Prostate gland (tissue), 2 donors: ENCODE measurements around the gene PTH2R. TPM values are rescaled to one million over a fixed set of nuclear protein-coding genes. Genes with fewer than 3 reads are reported as not detected.
"Not testable (repeated sequence)": the region's sequence is repeated elsewhere in the genome, so short reads cannot be mapped to it uniquely, and the experiment has no call there.

Experiments used
- DNase-seq: peaks from one replicate; pipeline ENCODE4 v3.0.0-alpha.2; 2019; ENCODE audit warnings: low spot score
- H3K27ac ChIP-seq, 2 donors: fragments of 200-600 bp; sonication (generic); 2 replicates each; pipeline ENCODE4 v1.5.1; 2017 to 2019
- H3K27me3 ChIP-seq: fragments of 200-600 bp; sonication (generic); replicated peaks from 2 replicates; pipeline ENCODE4 v1.5.1; 2019; ENCODE audit not compliant: insufficient read depth
- H3K36me3 ChIP-seq, 2 donors: fragments of 200-600 bp; sonication (generic); 1 replicate in 1 of 2; 2 replicates in 1 of 2; pipeline versions ENCODE4 v1.5.1 to v1.8.1; 2017 to 2019
- H3K4me1 ChIP-seq: fragments of 200-600 bp; sonication (generic); replicated peaks from 2 replicates; pipeline ENCODE4 v1.5.1; 2019
- H3K4me3 ChIP-seq, 2 donors: fragments of 200-600 bp; sonication (generic); 2 replicates each; pipeline ENCODE4 v1.5.1; 2017 to 2019
- H3K9me3 ChIP-seq: fragments of 200-600 bp; sonication (generic); 2 replicates; pipeline ENCODE4 v1.5.1; 2017
- POLR2A ChIP-seq: fragments of 450-650 bp; IDR thresholded peaks from one replicate; pipeline ENCODE4 v1.6.1; 2016; ENCODE audit warnings: antibody characterized with exemption, mild to moderate bottlenecking
- POLR2AphosphoS5 ChIP-seq: sonication (generic); formaldehyde crosslinking; IDR thresholded peaks from one replicate; pipeline ENCODE4 v1.6.1; 2017; ENCODE audit warnings: antibody characterized with exemption
- WGBS: methylation state at CpG from one replicate; pipeline ENCODE4 v1.1.5; 2018; 5-methylcytosine and 5-hydroxymethylcytosine counted together
- intact Hi-C: fragments of 100-400 bp; cut with DNase I; formaldehyde crosslinking; loops from one replicate; pipeline ENCODE4 v1.14.2; 2022
- total RNA-seq, 2 donors: library from RNA; depleted of rRNA; stranded (reverse); fragments of >200 nt; gene quantifications; one replicate each; pipeline ENCODE4 v1.1.0, GENCODE V29; 2016
- TF ChIP-seq, protein P1 (sequence below), 4 experiments: fragments of 200-600 bp in 2 of 4; fragments of 450-650 bp in 2 of 4; sonication (generic) in 2 of 4; IDR thresholded peaks; 1 replicate in 3 of 4; 2 replicates in 1 of 4; pipeline ENCODE4 v1.5.1; 2016 to 2019; ENCODE audit warnings: antibody characterized with exemption in 4 of 4, mild to moderate bottlenecking in 2 of 4, moderate library complexity in 2 of 4

The PTH2R gene
- total RNA-seq, 2 donors from 2014 or later = 0.09 to 0.34 TPM

DNA sequence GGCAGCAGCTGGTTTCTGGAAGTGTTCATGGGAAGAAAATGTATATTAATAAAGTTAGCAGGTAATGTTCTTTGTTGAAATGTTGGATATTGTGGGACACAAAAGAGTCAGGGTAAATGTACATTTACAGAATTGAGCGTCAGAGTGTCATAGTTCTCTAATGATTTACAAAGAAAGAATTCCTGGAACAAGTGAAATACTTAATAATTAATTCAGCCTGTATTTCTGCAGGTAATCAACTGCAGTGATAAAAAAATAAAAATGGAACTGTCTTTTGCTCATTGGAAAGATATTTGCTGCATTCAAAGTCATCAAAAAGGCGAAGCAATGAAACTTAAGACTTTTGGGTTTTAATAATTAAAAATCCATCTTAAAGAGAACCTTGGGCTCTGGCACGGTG is 27.4 kb upstream of the PTH2R start:
- no peak for DNase-seq
- Histone ChIP-seq H3K4me1 (no peaks in the 10 kb centered on the region), H3K9me3 (no peaks in the 10 kb centered on the region), H3K36me3 (no peaks in the 10 kb centered on the region), H3K27ac (no peak overlapping the region), H3K4me3 (no peak overlapping the region), H3K27me3 (no peaks in the 10 kb centered on the region)
- WGBS = 87% methylated on average over 3 of the region's 3 CpGs
- TF ChIP-seq, protein P1, sequence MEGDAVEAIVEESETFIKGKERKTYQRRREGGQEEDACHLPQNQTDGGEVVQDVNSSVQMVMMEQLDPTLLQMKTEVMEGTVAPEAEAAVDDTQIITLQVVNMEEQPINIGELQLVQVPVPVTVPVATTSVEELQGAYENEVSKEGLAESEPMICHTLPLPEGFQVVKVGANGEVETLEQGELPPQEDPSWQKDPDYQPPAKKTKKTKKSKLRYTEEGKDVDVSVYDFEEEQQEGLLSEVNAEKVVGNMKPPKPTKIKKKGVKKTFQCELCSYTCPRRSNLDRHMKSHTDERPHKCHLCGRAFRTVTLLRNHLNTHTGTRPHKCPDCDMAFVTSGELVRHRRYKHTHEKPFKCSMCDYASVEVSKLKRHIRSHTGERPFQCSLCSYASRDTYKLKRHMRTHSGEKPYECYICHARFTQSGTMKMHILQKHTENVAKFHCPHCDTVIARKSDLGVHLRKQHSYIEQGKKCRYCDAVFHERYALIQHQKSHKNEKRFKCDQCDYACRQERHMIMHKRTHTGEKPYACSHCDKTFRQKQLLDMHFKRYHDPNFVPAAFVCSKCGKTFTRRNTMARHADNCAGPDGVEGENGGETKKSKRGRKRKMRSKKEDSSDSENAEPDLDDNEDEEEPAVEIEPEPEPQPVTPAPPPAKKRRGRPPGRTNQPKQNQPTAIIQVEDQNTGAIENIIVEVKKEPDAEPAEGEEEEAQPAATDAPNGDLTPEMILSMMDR (IDR thresholded peaks at IDR 0.05) = no peak
- TF ChIP-seq POLR2A (no peak), POLR2AphosphoS5 (no peak)
- intact Hi-C loops = no loop called here

DNA sequence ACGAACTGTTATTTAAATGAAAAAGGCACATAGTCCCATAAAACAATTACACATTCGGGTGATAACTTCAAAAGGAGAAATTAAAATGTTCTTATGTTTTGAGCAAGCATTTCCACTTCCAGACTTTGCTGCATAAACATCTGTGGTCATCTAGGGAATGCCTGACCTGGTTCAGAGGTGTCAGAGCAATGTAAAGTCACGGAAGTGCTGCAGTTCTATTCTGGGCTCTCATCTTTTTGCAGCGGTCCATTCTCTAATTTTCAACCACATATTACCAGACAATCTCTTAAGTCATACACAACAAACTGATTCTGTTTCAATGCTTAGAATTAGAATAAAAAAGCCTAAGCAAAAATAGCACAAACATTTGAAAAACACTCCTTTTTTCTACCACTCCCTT is 22.0 kb upstream of the PTH2R start:
- no peak overlapping the region for H3K27ac ChIP-seq
- H3K4me3 ChIP-seq = no peak overlapping the region
- no peaks in the 10 kb centered on the region for H3K36me3 ChIP-seq
- no peaks in the 10 kb centered on the region for H3K9me3 ChIP-seq
- no peak for DNase-seq
- TF ChIP-seq, protein P1 (IDR thresholded peaks at IDR 0.05) = no peak
- TF ChIP-seq POLR2A = no peak
- TF ChIP-seq POLR2AphosphoS5 = no peak
- 69% methylated on average over 4 of the region's 4 CpGs for WGBS
- H3K4me1 ChIP-seq = no peaks in the 10 kb centered on the region
- H3K27me3 ChIP-seq = no peaks in the 10 kb centered on the region
- intact Hi-C loops = no loop called here

DNA sequence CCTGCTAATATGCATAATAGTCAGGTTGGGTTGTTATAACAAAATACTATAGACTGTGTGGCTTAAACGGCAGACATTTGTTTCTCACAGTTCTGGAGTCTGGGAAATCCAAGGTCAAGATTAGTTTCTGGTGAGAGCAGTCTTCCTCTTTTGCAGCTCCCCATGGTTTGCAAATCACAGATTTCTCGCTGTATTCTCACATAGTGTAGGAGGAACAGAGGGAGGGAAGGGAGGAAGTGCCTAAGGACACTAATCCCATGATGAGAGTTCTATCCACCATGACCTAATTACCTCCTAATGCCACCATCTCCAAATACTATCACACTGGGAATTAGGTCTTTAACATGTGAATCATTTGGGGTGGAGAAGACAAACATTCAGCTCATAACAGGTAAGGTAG is 20.1 kb upstream of the PTH2R start:
- no peaks in the 10 kb centered on the region for H3K36me3 ChIP-seq
- no peak for DNase-seq
- H3K4me3 ChIP-seq = no peak overlapping the region
- TF ChIP-seq, protein P1 (IDR thresholded peaks at IDR 0.05) = no peak
- TF ChIP-seq POLR2AphosphoS5 = no peak
- no peak for TF ChIP-seq POLR2A
- 38% methylated on average over 2 of the region's 2 CpGs for WGBS
- no peaks in the 10 kb centered on the region for H3K27me3 ChIP-seq
- H3K4me1 ChIP-seq = no peaks in the 10 kb centered on the region
- intact Hi-C loops = no loop called here
- H3K27ac ChIP-seq = no peak overlapping the region
- H3K9me3 ChIP-seq = no peaks in the 10 kb centered on the region

DNA sequence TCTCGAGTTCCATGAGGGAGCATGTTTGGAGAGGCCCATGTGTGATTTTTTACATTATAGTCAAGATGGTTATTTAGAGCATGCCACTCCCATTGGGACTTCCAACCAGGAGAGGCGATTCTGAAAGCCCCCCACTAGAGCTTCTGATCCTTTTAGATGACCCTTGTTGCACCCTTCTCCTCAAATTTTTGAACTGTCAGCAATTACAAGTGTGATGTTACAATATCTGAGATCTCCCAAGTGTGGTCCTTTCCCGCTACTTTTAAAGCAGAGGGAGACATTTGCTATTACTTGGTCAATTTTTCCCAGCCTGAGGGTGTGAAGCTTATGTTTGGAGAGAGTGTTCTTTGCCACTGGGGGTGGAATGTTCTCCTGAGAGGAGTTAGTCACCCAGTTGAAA is 16.7 kb upstream of the PTH2R start:
- Histone ChIP-seq H3K4me3 (no peak overlapping the region), H3K4me1 (no peaks in the 10 kb centered on the region), H3K27ac (no peak overlapping the region), H3K27me3 (no peaks in the 10 kb centered on the region), H3K36me3 (no peaks in the 10 kb centered on the region), H3K9me3 (no peaks in the 10 kb centered on the region)
- TF ChIP-seq POLR2AphosphoS5 (no peak), POLR2A (no peak)
- TF ChIP-seq, protein P1 (IDR thresholded peaks at IDR 0.05) = no peak
- WGBS = 91% methylated on average over 3 of the region's 3 CpGs
- no peak for DNase-seq
- intact Hi-C loops = loop anchor here (10.0 kb wide), 1 partner anchor 945 kb away; no protein-coding TSS in a partner anchor

DNA sequence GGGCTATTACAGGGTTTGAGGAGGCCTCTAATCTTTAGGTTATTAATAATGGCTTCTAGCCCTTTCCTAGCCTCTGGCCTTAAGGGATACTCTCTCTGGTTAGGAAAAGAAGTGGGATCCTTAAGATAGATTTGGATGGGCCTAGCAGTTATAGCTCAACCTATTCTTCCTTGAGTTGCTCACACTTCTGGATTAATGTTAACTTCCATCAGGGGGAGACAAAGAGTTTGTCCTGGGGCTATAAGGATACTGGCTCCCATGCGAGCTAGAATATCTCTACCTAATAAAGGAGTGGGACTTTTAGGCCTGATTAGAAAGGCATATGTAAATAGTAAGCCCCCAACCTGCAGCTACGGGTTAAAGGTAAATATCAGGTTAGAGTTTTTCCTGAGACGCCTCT is 14.3 kb upstream of the PTH2R start:
- no peaks in the 10 kb centered on the region for H3K9me3 ChIP-seq
- no peak overlapping the region for H3K27ac ChIP-seq
- H3K4me3 ChIP-seq = no peak overlapping the region
- no peak for DNase-seq
- H3K27me3 ChIP-seq = no peaks in the 10 kb centered on the region
- H3K4me1 ChIP-seq = no peaks in the 10 kb centered on the region
- H3K36me3 ChIP-seq = no peaks in the 10 kb centered on the region
- WGBS = 79% methylated on average over 3 of the region's 3 CpGs
- intact Hi-C loops = loop anchor here (10.0 kb wide), 1 partner anchor 943 kb away; no protein-coding TSS in a partner anchor
- TF ChIP-seq POLR2AphosphoS5 = no peak
- TF ChIP-seq, protein P1 (IDR thresholded peaks at IDR 0.05) = no peak
- TF ChIP-seq POLR2A = no peak

DNA sequence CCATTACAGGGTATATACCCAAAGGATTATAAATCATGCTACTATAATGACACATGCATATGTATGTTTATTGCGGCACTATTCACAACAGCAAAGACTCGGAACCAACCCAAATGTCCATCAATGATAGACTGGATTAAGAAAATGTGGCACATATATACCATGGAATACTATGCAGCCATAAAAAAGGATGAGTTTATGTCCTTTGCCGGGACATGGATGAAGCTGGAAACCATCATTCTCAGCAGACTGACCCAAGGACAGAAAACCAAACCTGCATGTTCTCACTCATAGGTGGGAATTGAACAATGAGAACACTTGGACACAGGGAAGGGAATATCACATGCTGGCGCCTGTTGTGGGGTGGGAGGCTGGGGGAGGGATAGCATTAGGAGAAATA is 9.8 kb upstream of the PTH2R start:
- intact Hi-C loops = loop anchor here (10.0 kb wide), 1 partner anchor 938 kb away; no protein-coding TSS in a partner anchor
- H3K36me3 ChIP-seq, H3K9me3 ChIP-seq, H3K4me1 ChIP-seq, H3K27me3 ChIP-seq, H3K27ac ChIP-seq, DNase-seq, H3K4me3 ChIP-seq: not testable (repeated sequence)
- 95% methylated on average over 4 of the region's 4 CpGs for WGBS
